Erythroblast (primary cell): Measurements from ENCODE around the gene GOLGA1.

ENCODE experiments used
- GATA1 ChIP-seq: IDR thresholded peaks from 2 replicates; pipeline ENCODE4 v1.6.1; 2011; ENCODE audit warnings: low read depth, mild to moderate bottlenecking, control low read depth, low read length, moderate library complexity
- POLR2A ChIP-seq: IDR thresholded peaks from 2 replicates; pipeline ENCODE4 v1.6.1; 2011; ENCODE audit warnings: mild to moderate bottlenecking, low read length

GRCh38 chr9:124975131-124975530 lies 34.2 kb upstream of the GOLGA1 start:
- no peak for TF ChIP-seq POLR2A
- no peak for TF ChIP-seq GATA1
